SK-N-SH treated with all-trans-retinoic acid at 6 μM for 48 hours (cell line): ENCODE results near the gene GABARAP.

Experiments used
- ATAC-seq: fragments of 200-7000 bp; cut with Tn5 transposase; 3 replicates; pipeline ENCODE4 v1.9.1; 2020; ENCODE audit warnings: mild to moderate bottlenecking, moderate library complexity
- ARNTL ChIP-seq: fragments of 450-650 bp; formaldehyde crosslinking; IDR thresholded peaks from 2 replicates; pipeline ENCODE4 v1.5.0; 2020; ENCODE audit warnings: low read depth, mild to moderate bottlenecking, moderate library complexity, borderline replicate concordance
- BACH2 ChIP-seq: fragments of 250-450 bp; sonication (Bioruptor Pico); IDR thresholded peaks from 2 replicates; pipeline ENCODE4 v1.9.0; 2021; ENCODE audit warnings: mild to moderate bottlenecking, borderline replicate concordance
- CSDC2 ChIP-seq: fragments of 250-450 bp; sonication (Bioruptor Pico); IDR thresholded peaks from 2 replicates; pipeline ENCODE4 v1.5.0; 2020; ENCODE audit warnings: mild to moderate bottlenecking, moderate library complexity
- ESRRG ChIP-seq: fragments of 250-450 bp; sonication (Bioruptor Pico); IDR thresholded peaks from 2 replicates; pipeline ENCODE4 v1.6.1; 2021; ENCODE audit warnings: mild to moderate bottlenecking
- GLIS3 ChIP-seq: fragments of 250-450 bp; sonication (Bioruptor Pico); IDR thresholded peaks from 2 replicates; pipeline ENCODE4 v1.5.0; 2020; ENCODE audit warnings: mild to moderate bottlenecking, moderate library complexity
- ISL1 ChIP-seq: fragments of 250-450 bp; sonication (Bioruptor Pico); IDR thresholded peaks from 2 replicates; pipeline ENCODE4 v2.1.2; 2022; ENCODE audit warnings: mild to moderate bottlenecking, moderate library complexity
- OSR1 ChIP-seq: fragments of 250-450 bp; sonication (Bioruptor Pico); IDR thresholded peaks from 2 replicates; pipeline ENCODE4 v1.8.0; 2022; ENCODE audit warnings: moderate library complexity, mild to moderate bottlenecking, inconsistent platforms
- PPARA ChIP-seq: fragments of 250-450 bp; sonication (Bioruptor Pico); IDR thresholded peaks from 2 replicates; pipeline ENCODE4 v1.5.0; 2020; ENCODE audit warnings: mild to moderate bottlenecking, borderline replicate concordance
- RARB ChIP-seq: fragments of 250-450 bp; sonication (Bioruptor Pico); IDR thresholded peaks from 2 replicates; pipeline ENCODE4 v1.8.0; 2021; ENCODE audit warnings: mild to moderate bottlenecking, moderate library complexity
- SNAI2 ChIP-seq: fragments of 250-450 bp; sonication (Bioruptor Pico); IDR thresholded peaks from 2 replicates; pipeline ENCODE4 v1.5.0; 2020; ENCODE audit warnings: mild to moderate bottlenecking, moderate library complexity
- TCF4 ChIP-seq: fragments of 250-450 bp; sonication (Bioruptor Pico); IDR thresholded peaks from 2 replicates; pipeline ENCODE4 v1.8.0; 2021; ENCODE audit warnings: mild to moderate bottlenecking, moderate library complexity, borderline replicate concordance
- TOX ChIP-seq: fragments of 250-450 bp; sonication (Bioruptor Pico); IDR thresholded peaks from 2 replicates; pipeline ENCODE4 v1.8.0; 2021; ENCODE audit warnings: mild to moderate bottlenecking, moderate library complexity, borderline replicate concordance
- ZFP3 ChIP-seq: fragments of 250-450 bp; sonication (Bioruptor Pico); IDR thresholded peaks from 2 replicates; pipeline ENCODE4 v1.5.0; 2020; ENCODE audit warnings: mild to moderate bottlenecking, moderate library complexity
- ZFP30 ChIP-seq: fragments of 450-650 bp; formaldehyde crosslinking; IDR thresholded peaks from 2 replicates; pipeline ENCODE4 v1.5.0; 2022; ENCODE audit warnings: mild to moderate bottlenecking, moderate library complexity
- ZNF565 ChIP-seq: fragments of 450-650 bp; formaldehyde crosslinking; conservative IDR thresholded peaks from 2 replicates; pipeline ENCODE4 v1.5.0; 2020; ENCODE audit warnings: low read depth, mild to moderate bottlenecking, moderate library complexity
- ZNF8 ChIP-seq: fragments of 450-650 bp; formaldehyde crosslinking; IDR thresholded peaks from 2 replicates; pipeline ENCODE4 v1.5.0; 2020; ENCODE audit warnings: mild to moderate bottlenecking, moderate library complexity
- TF ChIP-seq, protein P1 (sequence below): fragments of 250-450 bp; sonication (Bioruptor Pico); IDR thresholded peaks from 2 replicates; pipeline ENCODE4 v1.8.0; 2020; ENCODE audit warnings: mild to moderate bottlenecking, moderate library complexity, borderline replicate concordance
- TF ChIP-seq, protein P2 (sequence below): fragments of 250-450 bp; sonication (Bioruptor Pico); IDR thresholded peaks from 2 replicates; pipeline ENCODE4 v1.8.0; 2021; ENCODE audit warnings: low read depth, mild to moderate bottlenecking, moderate library complexity, borderline replicate concordance
- TF ChIP-seq, protein P3 (sequence below): fragments of 250-450 bp; sonication (Bioruptor Pico); IDR thresholded peaks from 2 replicates; pipeline ENCODE4 v1.5.1; 2021; ENCODE audit warnings: mild to moderate bottlenecking, moderate library complexity
- TF ChIP-seq, protein P4 (sequence below): fragments of 250-450 bp; sonication (Bioruptor Pico); IDR thresholded peaks from 2 replicates; pipeline ENCODE4 v1.5.0; 2020; ENCODE audit warnings: mild to moderate bottlenecking, moderate library complexity

GABARAP gene

DNA sequence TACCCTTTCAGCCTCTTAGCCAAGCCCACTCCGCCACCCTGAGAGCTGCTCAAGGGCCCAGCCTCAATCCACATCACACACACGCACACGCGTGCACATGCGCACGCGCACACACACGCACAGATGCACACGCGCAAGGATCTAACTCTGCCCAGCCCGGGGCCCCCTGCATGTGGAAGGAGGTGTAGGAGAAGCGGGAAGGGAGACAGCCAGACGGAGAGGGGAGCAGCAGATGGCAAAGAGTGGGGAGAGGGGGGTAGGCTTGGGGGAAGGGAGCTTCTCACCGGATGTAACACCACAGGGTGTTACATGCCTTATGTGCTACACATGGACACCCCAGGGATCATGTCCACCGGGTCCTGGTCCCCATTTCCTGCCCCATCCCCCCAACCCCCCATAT lies 37.9 kb downstream of the GABARAP start:
- ATAC-seq = no peak
- TF ChIP-seq, protein P1, sequence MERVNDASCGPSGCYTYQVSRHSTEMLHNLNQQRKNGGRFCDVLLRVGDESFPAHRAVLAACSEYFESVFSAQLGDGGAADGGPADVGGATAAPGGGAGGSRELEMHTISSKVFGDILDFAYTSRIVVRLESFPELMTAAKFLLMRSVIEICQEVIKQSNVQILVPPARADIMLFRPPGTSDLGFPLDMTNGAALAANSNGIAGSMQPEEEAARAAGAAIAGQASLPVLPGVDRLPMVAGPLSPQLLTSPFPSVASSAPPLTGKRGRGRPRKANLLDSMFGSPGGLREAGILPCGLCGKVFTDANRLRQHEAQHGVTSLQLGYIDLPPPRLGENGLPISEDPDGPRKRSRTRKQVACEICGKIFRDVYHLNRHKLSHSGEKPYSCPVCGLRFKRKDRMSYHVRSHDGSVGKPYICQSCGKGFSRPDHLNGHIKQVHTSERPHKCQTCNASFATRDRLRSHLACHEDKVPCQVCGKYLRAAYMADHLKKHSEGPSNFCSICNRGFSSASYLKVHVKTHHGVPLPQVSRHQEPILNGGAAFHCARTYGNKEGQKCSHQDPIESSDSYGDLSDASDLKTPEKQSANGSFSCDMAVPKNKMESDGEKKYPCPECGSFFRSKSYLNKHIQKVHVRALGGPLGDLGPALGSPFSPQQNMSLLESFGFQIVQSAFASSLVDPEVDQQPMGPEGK (CRISPR knock-in tag) = no peak
- TF ChIP-seq ZFP30 (CRISPR knock-in tag) (no peak), BACH2 (CRISPR knock-in tag) (no peak), CSDC2 (CRISPR knock-in tag) (no peak), RARB (no peak), ESRRG (no peak), ZFP3 (no peak)
- TF ChIP-seq, protein P2, sequence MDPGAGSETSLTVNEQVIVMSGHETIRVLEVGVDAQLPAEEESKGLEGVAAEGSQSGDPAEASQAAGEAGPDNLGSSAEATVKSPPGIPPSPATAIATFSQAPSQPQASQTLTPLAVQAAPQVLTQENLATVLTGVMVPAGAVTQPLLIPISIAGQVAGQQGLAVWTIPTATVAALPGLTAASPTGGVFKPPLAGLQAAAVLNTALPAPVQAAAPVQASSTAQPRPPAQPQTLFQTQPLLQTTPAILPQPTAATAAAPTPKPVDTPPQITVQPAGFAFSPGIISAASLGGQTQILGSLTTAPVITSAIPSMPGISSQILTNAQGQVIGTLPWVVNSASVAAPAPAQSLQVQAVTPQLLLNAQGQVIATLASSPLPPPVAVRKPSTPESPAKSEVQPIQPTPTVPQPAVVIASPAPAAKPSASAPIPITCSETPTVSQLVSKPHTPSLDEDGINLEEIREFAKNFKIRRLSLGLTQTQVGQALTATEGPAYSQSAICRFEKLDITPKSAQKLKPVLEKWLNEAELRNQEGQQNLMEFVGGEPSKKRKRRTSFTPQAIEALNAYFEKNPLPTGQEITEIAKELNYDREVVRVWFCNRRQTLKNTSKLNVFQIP (CRISPR knock-in tag) = no peak
- TF ChIP-seq, all 23 proteins: peak for 0

DNA sequence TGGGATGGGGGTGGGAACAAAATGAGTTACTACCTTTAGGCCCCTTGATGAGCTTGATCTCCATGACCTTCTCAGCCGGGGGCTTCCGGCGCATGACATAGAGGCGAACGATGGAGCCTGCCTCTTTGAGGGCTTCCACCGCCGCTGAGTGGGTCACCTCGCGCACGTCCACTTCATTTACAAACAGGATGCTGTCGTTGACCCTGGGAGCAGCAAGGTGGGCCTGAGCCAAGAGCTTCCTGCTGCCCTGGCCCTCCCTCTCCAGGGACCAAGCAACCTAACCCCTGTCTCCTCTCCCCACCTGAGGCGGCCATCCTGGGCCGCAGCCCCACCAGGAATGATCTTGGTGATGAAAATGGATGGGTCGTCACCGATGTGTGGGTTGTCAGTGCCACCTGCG lies 38.9 kb downstream of the GABARAP start:
- no peak for ATAC-seq
- no peak for TF ChIP-seq ZNF8 (CRISPR knock-in tag)
- TF ChIP-seq PPARA (CRISPR knock-in tag) = no peak
- no peak for TF ChIP-seq ZFP30 (CRISPR knock-in tag)
- TF ChIP-seq, protein P3, sequence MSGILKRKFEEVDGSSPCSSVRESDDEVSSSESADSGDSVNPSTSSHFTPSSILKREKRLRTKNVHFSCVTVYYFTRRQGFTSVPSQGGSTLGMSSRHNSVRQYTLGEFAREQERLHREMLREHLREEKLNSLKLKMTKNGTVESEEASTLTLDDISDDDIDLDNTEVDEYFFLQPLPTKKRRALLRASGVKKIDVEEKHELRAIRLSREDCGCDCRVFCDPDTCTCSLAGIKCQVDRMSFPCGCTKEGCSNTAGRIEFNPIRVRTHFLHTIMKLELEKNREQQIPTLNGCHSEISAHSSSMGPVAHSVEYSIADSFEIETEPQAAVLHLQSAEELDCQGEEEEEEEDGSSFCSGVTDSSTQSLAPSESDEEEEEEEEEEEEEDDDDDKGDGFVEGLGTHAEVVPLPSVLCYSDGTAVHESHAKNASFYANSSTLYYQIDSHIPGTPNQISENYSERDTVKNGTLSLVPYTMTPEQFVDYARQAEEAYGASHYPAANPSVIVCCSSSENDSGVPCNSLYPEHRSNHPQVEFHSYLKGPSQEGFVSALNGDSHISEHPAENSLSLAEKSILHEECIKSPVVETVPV = no peak
- TF ChIP-seq OSR1 (CRISPR knock-in tag) = no peak
- no peak for TF ChIP-seq RARB
- TF ChIP-seq ISL1 = no peak
- TF ChIP-seq TOX (CRISPR knock-in tag) = no peak

DNA sequence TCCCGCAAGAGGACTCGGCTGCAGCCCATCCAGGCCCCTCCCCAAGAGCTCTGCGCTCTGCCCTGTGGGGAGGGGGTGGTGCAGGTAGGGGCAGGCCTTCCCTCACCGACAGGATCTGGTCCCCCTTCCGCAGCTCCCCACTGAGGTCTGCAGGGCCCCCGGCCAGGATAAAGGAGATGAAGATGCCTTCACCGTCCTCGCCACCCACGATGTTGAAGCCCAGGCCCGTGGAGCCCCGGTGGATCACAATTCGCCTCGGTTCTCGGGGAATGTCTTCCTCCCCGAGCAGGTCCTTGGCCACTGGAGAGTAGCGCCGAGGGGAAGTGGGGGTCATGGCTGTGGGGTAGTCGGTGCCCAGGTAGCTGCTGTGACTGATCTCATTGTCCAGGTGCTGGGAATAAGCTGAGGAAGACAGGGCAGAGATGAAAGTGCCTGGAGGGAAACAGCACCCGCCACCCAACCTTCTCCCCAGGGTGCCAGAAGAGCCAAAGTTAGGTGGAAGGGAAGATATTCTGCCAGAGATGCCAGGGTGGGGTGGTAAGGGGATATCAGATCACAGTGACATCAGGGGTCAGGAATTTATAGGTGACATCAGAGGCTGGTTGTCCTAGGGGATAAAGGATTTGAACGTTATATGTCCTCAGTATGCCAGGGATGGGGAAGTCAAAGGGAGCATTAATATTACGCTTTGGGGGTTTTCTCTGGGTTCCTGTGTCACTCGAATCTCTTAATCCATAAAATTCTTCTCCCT lies 45.4 kb downstream of the GABARAP start:
- no peak for TF ChIP-seq ZFP3

DNA sequence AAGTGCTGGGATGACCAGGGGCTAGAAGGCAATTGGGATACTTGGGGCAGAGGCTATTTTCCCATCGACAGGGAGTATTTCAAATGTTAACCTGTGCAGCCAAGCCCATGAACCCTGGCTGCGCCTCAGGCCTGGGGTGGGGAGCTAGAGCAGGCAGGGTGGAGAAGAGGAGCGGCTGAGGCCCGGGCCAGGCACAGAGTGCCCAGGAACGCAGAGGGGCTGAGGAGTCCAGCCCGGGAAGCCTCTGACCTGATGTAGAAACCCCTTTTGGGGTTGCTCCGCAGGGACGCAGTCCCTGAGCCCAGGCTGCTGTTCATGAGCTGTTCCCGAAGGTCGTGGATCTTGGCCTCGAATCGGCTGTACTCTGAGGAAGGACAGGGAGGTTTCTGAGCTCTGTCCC lies 46.3 kb downstream of the GABARAP start:
- no peak for ATAC-seq
- TF ChIP-seq RARB = no peak
- TF ChIP-seq TOX (CRISPR knock-in tag) = no peak
- TF ChIP-seq SNAI2 (CRISPR knock-in tag) = no peak
- no peak for TF ChIP-seq ESRRG
- TF ChIP-seq, protein P2 (CRISPR knock-in tag) = no peak
- no peak for TF ChIP-seq ZFP3
- no peak for TF ChIP-seq CSDC2 (CRISPR knock-in tag)

More for the DNA sequence above, 45.4 kb downstream of the GABARAP start:
- no peak for ATAC-seq

DNA sequence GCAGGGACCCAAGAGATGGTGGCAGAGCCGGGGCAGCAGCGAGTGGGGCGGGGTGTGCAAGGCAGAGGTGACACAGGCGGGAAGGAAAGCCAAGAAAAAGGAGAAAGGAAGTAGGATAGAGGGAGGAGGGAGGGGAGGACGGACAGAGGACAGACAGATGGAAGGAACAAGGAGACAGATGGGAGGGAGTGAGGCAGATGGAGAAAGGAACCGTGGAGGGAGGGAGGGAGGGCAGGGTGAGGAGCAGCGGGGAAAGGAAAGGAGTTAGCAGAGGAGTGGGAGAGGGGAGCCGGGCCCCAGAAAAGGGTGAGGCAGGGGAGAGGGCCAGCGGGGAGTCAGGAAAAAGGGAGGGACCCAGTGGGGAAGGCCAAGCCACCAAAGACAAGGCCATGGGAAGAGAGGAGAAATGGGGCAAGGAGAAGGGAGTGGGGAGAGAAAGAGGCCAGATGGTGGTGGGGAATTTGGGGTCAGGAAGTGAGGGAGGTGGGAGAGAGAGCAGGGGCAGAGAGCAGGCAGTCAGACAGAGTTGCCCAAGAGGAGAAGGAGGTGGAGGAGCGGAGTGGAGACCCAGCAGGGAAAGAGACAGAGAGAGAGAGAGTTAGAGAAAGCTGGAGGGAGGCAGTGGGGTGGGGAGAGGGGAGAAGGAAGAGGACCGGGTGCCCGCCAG lies 49.8 kb downstream of the GABARAP start:
- ATAC-seq = no peak
- TF ChIP-seq BACH2 (CRISPR knock-in tag) = no peak
- no peak for TF ChIP-seq TOX (CRISPR knock-in tag)
- no peak for TF ChIP-seq TCF4 (CRISPR knock-in tag)
- TF ChIP-seq ESRRG = no peak
- TF ChIP-seq OSR1 (CRISPR knock-in tag) = no peak
- TF ChIP-seq ZNF565 (CRISPR knock-in tag) = no peak
- TF ChIP-seq, protein P4, sequence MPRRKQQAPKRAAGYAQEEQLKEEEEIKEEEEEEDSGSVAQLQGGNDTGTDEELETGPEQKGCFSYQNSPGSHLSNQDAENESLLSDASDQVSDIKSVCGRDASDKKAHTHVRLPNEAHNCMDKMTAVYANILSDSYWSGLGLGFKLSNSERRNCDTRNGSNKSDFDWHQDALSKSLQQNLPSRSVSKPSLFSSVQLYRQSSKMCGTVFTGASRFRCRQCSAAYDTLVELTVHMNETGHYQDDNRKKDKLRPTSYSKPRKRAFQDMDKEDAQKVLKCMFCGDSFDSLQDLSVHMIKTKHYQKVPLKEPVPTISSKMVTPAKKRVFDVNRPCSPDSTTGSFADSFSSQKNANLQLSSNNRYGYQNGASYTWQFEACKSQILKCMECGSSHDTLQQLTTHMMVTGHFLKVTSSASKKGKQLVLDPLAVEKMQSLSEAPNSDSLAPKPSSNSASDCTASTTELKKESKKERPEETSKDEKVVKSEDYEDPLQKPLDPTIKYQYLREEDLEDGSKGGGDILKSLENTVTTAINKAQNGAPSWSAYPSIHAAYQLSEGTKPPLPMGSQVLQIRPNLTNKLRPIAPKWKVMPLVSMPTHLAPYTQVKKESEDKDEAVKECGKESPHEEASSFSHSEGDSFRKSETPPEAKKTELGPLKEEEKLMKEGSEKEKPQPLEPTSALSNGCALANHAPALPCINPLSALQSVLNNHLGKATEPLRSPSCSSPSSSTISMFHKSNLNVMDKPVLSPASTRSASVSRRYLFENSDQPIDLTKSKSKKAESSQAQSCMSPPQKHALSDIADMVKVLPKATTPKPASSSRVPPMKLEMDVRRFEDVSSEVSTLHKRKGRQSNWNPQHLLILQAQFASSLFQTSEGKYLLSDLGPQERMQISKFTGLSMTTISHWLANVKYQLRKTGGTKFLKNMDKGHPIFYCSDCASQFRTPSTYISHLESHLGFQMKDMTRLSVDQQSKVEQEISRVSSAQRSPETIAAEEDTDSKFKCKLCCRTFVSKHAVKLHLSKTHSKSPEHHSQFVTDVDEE (CRISPR knock-in tag) = no peak
- TF ChIP-seq GLIS3 = no peak
- TF ChIP-seq ZNF8 (CRISPR knock-in tag) = no peak
- TF ChIP-seq ZFP3 = no peak
- TF ChIP-seq, protein P3 = no peak
- TF ChIP-seq ARNTL (CRISPR knock-in tag) = no peak
- no peak for TF ChIP-seq CSDC2 (CRISPR knock-in tag)
